ENCODE results near the gene TCF7L2.

GRCh38 chr10:113159563-113159962 lies 209.5 kb downstream of the TCF7L2 start:
- TF ChIP-seq POLR2A (IDR thresholded peaks at IDR 0.05) (no peak), CTCF (IDR thresholded peaks at IDR 0.05) (no peak)

Measured in adrenal gland (tissue), 5 donors.